ENCODE data around the gene USH2A. TPM values are rescaled to one million over a fixed set of nuclear protein-coding genes. Genes with fewer than 3 reads are reported as not detected.

The USH2A gene
- total RNA-seq, 1 experiment from 2014 or later, result not detected

- DNase-seq (ENCODE audit: low read depth), result no peak
Measured at GRCh38 chr1:215717677-215718426, 705.4 kb downstream of the USH2A start.

GRCh38 chr1:215710899-215711225 is 712.4 kb downstream of the USH2A start:
- DNase-seq (ENCODE audit: low read depth), result no peak

- DNase-seq (ENCODE audit: low read depth), result peak; percentile 51
Measured at GRCh38 chr1:215710036-215710898, 713.0 kb downstream of the USH2A start.

- no peak for DNase-seq (ENCODE audit: low read depth)
Measured at GRCh38 chr1:215704089-215704860, 719.0 kb downstream of the USH2A start.

GRCh38 chr1:215682232-215682631 is 741.0 kb downstream of the USH2A start:
- no peak for DNase-seq (ENCODE audit: low read depth)

GRCh38 chr1:215681041-215681440 is 742.2 kb downstream of the USH2A start:
- DNase-seq (ENCODE audit: low read depth), result no peak

- no peak for DNase-seq (ENCODE audit: low read depth)
Measured at GRCh38 chr1:215679231-215679630, 744.0 kb downstream of the USH2A start.

- DNase-seq (ENCODE audit: low read depth), result no peak
Measured at GRCh38 chr1:215677112-215677511, 746.1 kb downstream of the USH2A start.

GRCh38 chr1:215673943-215674342 is 749.3 kb downstream of the USH2A start:
- DNase-seq (ENCODE audit: low read depth), result no peak

GRCh38 chr1:215672482-215672881 is 750.8 kb downstream of the USH2A start:
- DNase-seq (ENCODE audit: low read depth), result no peak

- no peak for DNase-seq (ENCODE audit: low read depth)
Measured at GRCh38 chr1:215669806-215670491, 753.3 kb downstream of the USH2A start.

- DNase-seq (ENCODE audit: low read depth), result no peak
Measured at GRCh38 chr1:215667761-215668160, 755.5 kb downstream of the USH2A start.

- peak; percentile 51 for DNase-seq (ENCODE audit: low read depth)
Measured at GRCh38 chr1:215665215-215665614, 758.0 kb downstream of the USH2A start.

- DNase-seq (ENCODE audit: low read depth), result no peak
Measured at GRCh38 chr1:215661033-215661432, 762.2 kb downstream of the USH2A start.

- DNase-seq (ENCODE audit: low read depth), result no peak
Measured at GRCh38 chr1:215660259-215660658, 763.0 kb downstream of the USH2A start.

GRCh38 chr1:215657047-215657446 is 766.2 kb downstream of the USH2A start:
- no peak for DNase-seq (ENCODE audit: low read depth)

- no peak for DNase-seq (ENCODE audit: low read depth)
Measured at GRCh38 chr1:215652371-215652770, 770.9 kb downstream of the USH2A start.

GRCh38 chr1:215651867-215652266 is 771.4 kb downstream of the USH2A start:
- DNase-seq (ENCODE audit: low read depth), result no peak

- DNase-seq (ENCODE audit: low read depth), result no peak
Measured at GRCh38 chr1:215650446-215651149, 772.6 kb downstream of the USH2A start.

GRCh38 chr1:215648957-215649356 is 774.3 kb downstream of the USH2A start:
- DNase-seq (ENCODE audit: low read depth), result no peak

- DNase-seq (ENCODE audit: low read depth), result no peak
Measured at GRCh38 chr1:215647738-215648137, 775.5 kb downstream of the USH2A start.

All from M059J (cell line).